HG02943 (cell line): Measurements from ENCODE around the gene KCNH8.

Experiments
- ATAC-seq: cut with Tn5 transposase; IDR thresholded peaks from one replicate; pipeline ENCODE4 v1.9.1; 2021; ENCODE audit warnings: mild to moderate bottlenecking, low read depth, moderate library complexity; ENCODE audit not compliant: unreplicated experiment

The KCNH8 gene

GRCh38 chr3:19467761-19468160 is 319.5 kb downstream of the KCNH8 start:
- no peak for ATAC-seq

- no peak for ATAC-seq
Measured at GRCh38 chr3:19471138-19471537, 322.8 kb downstream of the KCNH8 start.

GRCh38 chr3:19473971-19474580 is 325.8 kb downstream of the KCNH8 start:
- no peak for ATAC-seq

- ATAC-seq = no peak
Measured at GRCh38 chr3:19476281-19476680, 328.0 kb downstream of the KCNH8 start.

- no peak for ATAC-seq
Measured at GRCh38 chr3:19485267-19485666, 337.0 kb downstream of the KCNH8 start.

- no peak for ATAC-seq
Measured at GRCh38 chr3:19487386-19487785, 339.1 kb downstream of the KCNH8 start.

- no peak for ATAC-seq
Measured at GRCh38 chr3:19488939-19489338, 340.6 kb downstream of the KCNH8 start.

GRCh38 chr3:19489936-19490335 is 341.6 kb downstream of the KCNH8 start:
- ATAC-seq = no peak

- no peak for ATAC-seq
Measured at GRCh38 chr3:19506171-19506570, 357.9 kb downstream of the KCNH8 start.

- no peak for ATAC-seq
Measured at GRCh38 chr3:19522305-19522704, 374.0 kb downstream of the KCNH8 start.

GRCh38 chr3:19526071-19526470 is 377.8 kb downstream of the KCNH8 start:
- no peak for ATAC-seq

- ATAC-seq = no peak
Measured at GRCh38 chr3:19527746-19528145, 379.4 kb downstream of the KCNH8 start.

GRCh38 chr3:19531426-19531825 is 383.1 kb downstream of the KCNH8 start:
- no peak for ATAC-seq

- peak; percentile 56 for ATAC-seq
Measured at GRCh38 chr3:19539518-19540392, 391.4 kb downstream of the KCNH8 start.

GRCh38 chr3:19540464-19540863 is 392.2 kb downstream of the KCNH8 start:
- peak; percentile 40 for ATAC-seq

GRCh38 chr3:19541284-19541683 is 393.0 kb downstream of the KCNH8 start:
- no peak for ATAC-seq

GRCh38 chr3:19543212-19543841 is 395.0 kb downstream of the KCNH8 start:
- ATAC-seq = peak; percentile 56

- ATAC-seq = no peak
Measured at GRCh38 chr3:19547665-19548464, 399.6 kb downstream of the KCNH8 start.

GRCh38 chr3:19559724-19560442 is 411.6 kb downstream of the KCNH8 start:
- peak; percentile 95 for ATAC-seq

GRCh38 chr3:19573644-19574043 is 425.3 kb downstream of the KCNH8 start:
- no peak for ATAC-seq
